Heart left ventricle (tissue), 16 donors: ENCODE measurements around the gene ZNF410. TPM values are rescaled to one million over a fixed set of nuclear protein-coding genes. Genes with fewer than 3 reads are reported as not detected.

Source experiments
- ATAC-seq, 4 donors: fragments of 200-7000 bp; cut with Tn5 transposase; one replicate each; pipeline ENCODE4 v1.9.1; 2020 to 2022; ENCODE audit warnings: moderate library complexity in 4 of 4, mild to moderate bottlenecking in 3 of 4, moderate number of reproducible peaks in 1 of 4
- DNase-seq, 5 donors: peaks; one replicate each; pipeline ENCODE4 v3.0.0-alpha.2; 2020
- H3K27ac ChIP-seq, 12 donors: fragments of 200-600 bp; sonication (generic) in 4 of 12; one replicate each; pipeline versions ENCODE4 v1.5.0 to v1.8.0; 2016 to 2022; ENCODE audit warnings: mild to moderate bottlenecking in 2 of 12
- H3K27me3 ChIP-seq, 9 donors: fragments of 200-600 bp; sonication (generic) in 2 of 9; one replicate each; pipeline versions ENCODE4 v1.5.1 to v1.8.0; 2016 to 2022; ENCODE audit warnings: mild to moderate bottlenecking in 3 of 9
- H3K36me3 ChIP-seq, 9 donors: fragments of 200-600 bp; sonication (generic) in 2 of 9; one replicate each; pipeline versions ENCODE4 v1.5.0 to v1.8.0; 2018 to 2022; ENCODE audit warnings: mild to moderate bottlenecking in 2 of 9
- H3K4me1 ChIP-seq, 12 donors: fragments of 200-600 bp; sonication (generic) in 4 of 12; one replicate each; pipeline versions ENCODE4 v1.5.0 to v1.8.0; 2016 to 2022; ENCODE audit warnings: mild to moderate bottlenecking in 3 of 12
- H3K4me3 ChIP-seq, 12 donors: fragments of 200-600 bp; sonication (generic) in 4 of 12; one replicate each; pipeline versions ENCODE4 v1.5.0 to v1.8.0; 2017 to 2022; ENCODE audit warnings: mild to moderate bottlenecking in 9 of 12, moderate library complexity in 4 of 12
- H3K9me3 ChIP-seq, 12 donors: fragments of 200-600 bp; sonication (generic) in 4 of 12; one replicate each; pipeline versions ENCODE4 v1.5.0 to v1.8.0; 2016 to 2022; ENCODE audit warnings: mild to moderate bottlenecking in 1 of 12
- POLR2A ChIP-seq, 2 donors: fragments of 450-650 bp; IDR thresholded peaks; one replicate each; pipeline ENCODE4 v1.6.1; 2017; ENCODE audit warnings: antibody characterized with exemption in 2 of 2, mild to moderate bottlenecking in 2 of 2, moderate library complexity in 2 of 2
- WGBS, 4 donors: extraction: QIAGEN DNeasy Blood & Tissue Kit in 2 of 4; methylation state at CpG; one replicate each; pipeline versions ENCODE4 v1.1.5 to v1.1.7; 2013 to 2018; 5-methylcytosine and 5-hydroxymethylcytosine counted together
- intact Hi-C, 10 donors: fragments of 100-400 bp; cut with DNase I; formaldehyde crosslinking; loops; one replicate each; pipeline versions ENCODE4 v1.11.1 to v1.14.2; 2022
- polyA plus RNA-seq, 2 donors: library from polyadenylated mRNA; stranded (reverse); fragments of 200-250 nt; gene quantifications; one replicate each; pipeline ENCODE4 v1.2.3, GENCODE V29; 2013
- total RNA-seq, 9 donors: library from RNA; depleted of rRNA in 2 of 9; stranded (reverse); fragments of >200 nt in 2 of 9; fragmentation: NEBNext Ultra II Directional in 3 of 9; extraction: Animal tissue kit (Norgen Biotek cat#: 25700) in 3 of 9; gene quantifications; one replicate each; pipeline versions ENCODE4 v1.1.0 to v1.2.4, GENCODE V29; 2016 to 2023
- TF ChIP-seq, protein P1 (sequence below), 12 donors: fragments of 200-600 bp; sonication (generic) in 4 of 12; IDR thresholded peaks; one replicate each; pipeline versions ENCODE4 v1.5.0 to v1.8.0; 2018 to 2022; ENCODE audit warnings: antibody characterized with exemption in 12 of 12, mild to moderate bottlenecking in 5 of 12
- donor health status: ischemic (EF 13 %, LVEDD 7.1; RV severe dilation, severe dysfunction).
- donor health status: healthy with polysubstance abuse.
- donor health status: DM: no; HTN: yes; CAD: no.
- donor health status: DM: no; HTN: no; CAD: no.
- donor health status: ischemic (EF 25% LVEDD 6.9; RV normal size, moderate dysfunction).
- donor health status: ischemic (EF 25% LVEDD 5.7; RV mildly dilated, moderate dysfunction).
- donor health status: healthy.
- donor health status: DM: yes; HTN: yes; CAD: no.
- donor health status: ischemic (EF 35%, LVEDD 5.7; RV mildly dilated, moderate dysfunction).
- donor health status: nonischemic (EF 11% LVEDD 7.7; RV severe dilation, severe dysfunction).
- donor health status: DM: yes; HTN: yes; CAD: no.
- donor health status: PGD.
- donor health status: ischemic (EF 29% LVEDD 5.4; RV normal size, mild dysfunction).
- donor health status: nonischemic (EF 23%, LVEDD 6.1; RV moderate dilation, normal function).

The ZNF410 gene
- total and polyA plus RNA-seq, 11 donors: 11.9 to 29.0 (median 20.1) TPM

- Histone ChIP-seq H3K27me3 (no peaks in the 10 kb centered on the region), H3K9me3 (no peaks in the 10 kb centered on the region), H3K36me3 (peaks cover 0 to 84% (median 8%) of the 10 kb centered on the region in 9 donors), H3K4me3 (no peak overlapping the region), H3K27ac (no peak overlapping the region), H3K4me1 (no peaks in the 10 kb centered on the region)
- intact Hi-C loops: no loop called here
- WGBS, 4 donors: 86 to 95% (median 94%) methylated on average over 3 of the region's 3 CpGs
- TF ChIP-seq, protein P1, sequence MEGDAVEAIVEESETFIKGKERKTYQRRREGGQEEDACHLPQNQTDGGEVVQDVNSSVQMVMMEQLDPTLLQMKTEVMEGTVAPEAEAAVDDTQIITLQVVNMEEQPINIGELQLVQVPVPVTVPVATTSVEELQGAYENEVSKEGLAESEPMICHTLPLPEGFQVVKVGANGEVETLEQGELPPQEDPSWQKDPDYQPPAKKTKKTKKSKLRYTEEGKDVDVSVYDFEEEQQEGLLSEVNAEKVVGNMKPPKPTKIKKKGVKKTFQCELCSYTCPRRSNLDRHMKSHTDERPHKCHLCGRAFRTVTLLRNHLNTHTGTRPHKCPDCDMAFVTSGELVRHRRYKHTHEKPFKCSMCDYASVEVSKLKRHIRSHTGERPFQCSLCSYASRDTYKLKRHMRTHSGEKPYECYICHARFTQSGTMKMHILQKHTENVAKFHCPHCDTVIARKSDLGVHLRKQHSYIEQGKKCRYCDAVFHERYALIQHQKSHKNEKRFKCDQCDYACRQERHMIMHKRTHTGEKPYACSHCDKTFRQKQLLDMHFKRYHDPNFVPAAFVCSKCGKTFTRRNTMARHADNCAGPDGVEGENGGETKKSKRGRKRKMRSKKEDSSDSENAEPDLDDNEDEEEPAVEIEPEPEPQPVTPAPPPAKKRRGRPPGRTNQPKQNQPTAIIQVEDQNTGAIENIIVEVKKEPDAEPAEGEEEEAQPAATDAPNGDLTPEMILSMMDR (IDR thresholded peaks at IDR 0.05): no peak
- TF ChIP-seq POLR2A (IDR thresholded peaks at IDR 0.05): no peak
- ATAC-seq: no peak
- DNase-seq: no peak
Measured at GRCh38 chr14:73877790-73878189, 8.9 kb upstream of the ZNF410 start.

DNA sequence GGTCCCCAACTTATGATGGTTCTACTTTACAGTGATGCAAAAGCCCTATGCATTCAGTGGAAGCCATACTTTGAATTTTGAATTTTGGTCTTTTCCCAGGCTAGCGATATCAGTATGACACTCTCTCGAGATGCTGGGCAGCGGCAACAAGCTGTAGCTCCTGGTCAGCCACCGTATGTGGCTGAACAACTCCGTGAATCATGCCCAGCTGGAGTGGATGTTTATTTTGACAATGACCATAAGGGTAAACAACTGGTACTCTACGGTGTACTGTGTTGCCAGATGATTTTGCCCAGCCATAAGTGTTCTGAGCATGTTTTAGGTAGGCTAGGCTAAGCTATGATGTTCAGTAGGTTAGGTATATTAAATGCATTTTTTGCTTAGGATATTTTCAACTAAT lies 8.2 kb upstream of the ZNF410 start:
- intact Hi-C loops: no loop called here
- 88 to 95% (median 90%) methylated on average over 6 of the region's 6 CpGs for WGBS, 4 donors
- TF ChIP-seq, protein P1 (IDR thresholded peaks at IDR 0.05): no peak
- no peak for TF ChIP-seq POLR2A (IDR thresholded peaks at IDR 0.05)
- DNase-seq (no peak), ATAC-seq (no peak)
- Histone ChIP-seq H3K4me3 (no peak overlapping the region), H3K27me3 (no peaks in the 10 kb centered on the region), H3K36me3 (peaks cover 0 to 84% (median 8%) of the 10 kb centered on the region in 9 donors), H3K9me3 (no peaks in the 10 kb centered on the region), H3K4me1 (no peaks in the 10 kb centered on the region), H3K27ac (no peak overlapping the region)

- DNase-seq: no peak
- no peaks in the 10 kb centered on the region for H3K4me1 ChIP-seq
- intact Hi-C loops: no loop called here
- no peak overlapping the region for H3K27ac ChIP-seq
- H3K4me3 ChIP-seq: no peak overlapping the region
- H3K36me3 ChIP-seq: peaks cover 0 to 84% (median 8%) of the 10 kb centered on the region in 9 donors
- ATAC-seq: no peak
- no peaks in the 10 kb centered on the region for H3K9me3 ChIP-seq
- no peak for TF ChIP-seq POLR2A (IDR thresholded peaks at IDR 0.05)
- TF ChIP-seq, protein P1 (IDR thresholded peaks at IDR 0.05): no peak
- no peaks in the 10 kb centered on the region for H3K27me3 ChIP-seq
- WGBS, 4 donors: 80 to 88% (median 86%) methylated on average over 1 of the region's 1 CpG
Measured at GRCh38 chr14:73879027-73879426, 7.6 kb upstream of the ZNF410 start.

- ATAC-seq (no peak), DNase-seq (no peak)
- H3K9me3 ChIP-seq: no peaks in the 10 kb centered on the region
- TF ChIP-seq, protein P1 (IDR thresholded peaks at IDR 0.05): no peak
- TF ChIP-seq POLR2A (IDR thresholded peaks at IDR 0.05): no peak
- H3K27me3 ChIP-seq: no peaks in the 10 kb centered on the region
- WGBS, 4 donors: 87 to 92% (median 88%) methylated on average over 8 of the region's 8 CpGs
- peaks cover 0 to 34% (median 19%) of the 10 kb centered on the region in 12 donors for H3K4me1 ChIP-seq
- H3K27ac ChIP-seq: peak overlapping the region in 1 of 12 donors; percentile 97
- H3K36me3 ChIP-seq: peaks cover 0 to 43% (median 3%) of the 10 kb centered on the region in 9 donors
- H3K4me3 ChIP-seq: no peak overlapping the region
- intact Hi-C loops: loop anchor here in 3 of 10 donors (5.0 to 10.0 kb wide), 2 partner anchors 130 to 157 kb away; partner anchors contain the start of genes BBOF1 (in 1 of the 3) and ENTPD5 (in 1 of the 3)
Measured at GRCh38 chr14:73884438-73885190, 2.0 kb upstream of the ZNF410 start.
